ENCODE data around the gene PSMD11. TPM values are rescaled to one million over a fixed set of nuclear protein-coding genes. Genes with fewer than 3 reads are reported as not detected.

PSMD11 gene
- total RNA-seq, 1 experiment from 2014 or later: 169 TPM

GRCh38 chr17:32518646-32519227, 74.4 kb downstream of the PSMD11 start:
- no peaks in the 10 kb centered on the region for H3K27me3 ChIP-seq (ENCODE audit: insufficient read depth, low read length)
- peaks cover 22% of the 10 kb centered on the region; the same call in 1 of the 2 replicates for H3K4me1 ChIP-seq (ENCODE audit: insufficient read depth, low read length)
- Mint-ChIP-seq H3K4me1 (peaks cover 70 to 76% of the 10 kb centered on the region in 2 experiments), H3K36me3 (ENCODE audit: insufficient read depth in 1 of 3, low read depth in 3 of 3) (no peaks in the 10 kb centered on the region), H3K27ac (peak overlapping the region in 1 of 3 experiments; percentile 87; a peak in 1 of 7 replicates), H3K27me3 (ENCODE audit: low read depth) (peaks cover 10% of the 10 kb centered on the region), H3K9me3 (no peaks in the 10 kb centered on the region), H3K4me3 (peak overlapping the region; percentile 65 to 76)
- DNase-seq: no peak
- H3K79me1 ChIP-seq (ENCODE audit: insufficient read depth, low read depth, low read length, poor library complexity, severe bottlenecking): no peaks in the 10 kb centered on the region
- no peaks in the 10 kb centered on the region for H3K79me2 ChIP-seq (ENCODE audit: insufficient read depth, low read length)
- H2AK5ac ChIP-seq (ENCODE audit: insufficient read length, low read length): no peak overlapping the region
- H4K8ac ChIP-seq (replicated peaks; ENCODE audit: insufficient read length, low read depth, low read length): no peak overlapping the region
- WGBS (ENCODE audit: extremely low coverage, insufficient read length, low lambda C conversion rate): no CpG with 5 or more reads among the region's 31 CpGs
- H3K9me3 ChIP-seq (ENCODE audit: control insufficient read depth, low read depth, low read length): no peaks in the 10 kb centered on the region
- peak overlapping the region; percentile 14 for H3K9ac ChIP-seq (ENCODE audit: extremely low read depth, insufficient read length, low read length)
- no peak for TF ChIP-seq CTCF (conservative IDR thresholded peaks at IDR 0.05)
- no peak overlapping the region for H2BK15ac ChIP-seq (ENCODE audit: low read depth, low read length)
- H4K20me1 ChIP-seq (ENCODE audit: control insufficient read depth, insufficient read depth, insufficient read length): no peaks in the 10 kb centered on the region
- H2BK5ac ChIP-seq (ENCODE audit: insufficient read length, low read length): no peak overlapping the region
- no peak overlapping the region for H3K56ac ChIP-seq (ENCODE audit: insufficient read length, low read depth, low read length)
- no peak overlapping the region for H4K91ac ChIP-seq (ENCODE audit: insufficient read length, low read depth, low read length)
- peak overlapping the region; percentile 84; the same call in 1 of the 2 replicates for H3K14ac ChIP-seq (ENCODE audit: insufficient read depth, low read length)
- H3K4me2 ChIP-seq (ENCODE audit: insufficient read depth, insufficient read length, low read length): peak overlapping the region; percentile 56
- H2AFZ ChIP-seq (ENCODE audit: low read length): no peak overlapping the region
- no peak overlapping the region for H2BK120ac ChIP-seq (ENCODE audit: low read depth, low read length, poor library complexity, severe bottlenecking)
- peaks cover 5% of the 10 kb centered on the region for H3K23me2 ChIP-seq (ENCODE audit: insufficient read length, low read depth, low read length, poor library complexity, severe bottlenecking)
- H3T11ph ChIP-seq (ENCODE audit: low read length): no peak overlapping the region
- no peak overlapping the region for H2BK20ac ChIP-seq (ENCODE audit: low read depth, low read length, poor library complexity, severe bottlenecking)
- H2BK12ac ChIP-seq (ENCODE audit: insufficient read length, low read depth, low read length): peak overlapping the region; percentile 26
- H3K4ac ChIP-seq (ENCODE audit: low read depth, low read length): no peak overlapping the region
- no peak overlapping the region for H3K23ac ChIP-seq (ENCODE audit: insufficient read length, low read depth, low read length)
- H4K5ac ChIP-seq (ENCODE audit: insufficient read length, low read depth, low read length): no peak overlapping the region
- H3K27ac ChIP-seq (ENCODE audit: insufficient read length, low read depth, low read length): no peak overlapping the region
- H3K18ac ChIP-seq (ENCODE audit: insufficient read length, low read depth, low read length): peak overlapping the region; percentile 78
